ENCODE data around the gene TH.

GRCh38 chr11:2217211-2218030 is 45.8 kb upstream of the TH start:
- TF ChIP-seq CTCF (IDR thresholded peaks at IDR 0.05) (no peak), POLR2A (IDR thresholded peaks at IDR 0.05; ENCODE audit: low read depth) (no peak)
